ENCODE results near the gene DBN1.

The DBN1 gene

GRCh38 chr5:177499842-177500241 is 26.4 kb upstream of the DBN1 start:
- TF ChIP-seq CTCF (IDR thresholded peaks at IDR 0.05; ENCODE audit: low read depth, low read length, missing control alignments), result no peak

GRCh38 chr5:177498013-177498787 is 24.8 kb upstream of the DBN1 start:
- peak overlapping the region; percentile 74 for H3K4me3 ChIP-seq (ENCODE audit: low read depth, low read length)
- no peak for DNase-seq (ENCODE audit: low read depth)
- TF ChIP-seq CTCF (IDR thresholded peaks at IDR 0.05; ENCODE audit: low read depth, low read length, missing control alignments), result no peak

More at GRCh38 chr5:177499842-177500241, 26.4 kb upstream of the DBN1 start:
- H3K4me3 ChIP-seq (ENCODE audit: low read depth, low read length), result no peak overlapping the region
- DNase-seq (ENCODE audit: low read depth), result no peak

GRCh38 chr5:177497292-177498012 is 24.0 kb upstream of the DBN1 start, which contains the start of gene PDLIM7:
PDLIM7 (minus strand) TSS chr5:177497604; CDS start chr5:177496512, 1,092 bp downstream.
- peak within 1 kb of the TSS; percentile 74 for H3K4me3 ChIP-seq (ENCODE audit: low read depth, low read length)
- no peak for TF ChIP-seq CTCF (IDR thresholded peaks at IDR 0.05; ENCODE audit: low read depth, low read length, missing control alignments)
- peak; percentile 79 for DNase-seq (ENCODE audit: low read depth)

- peak overlapping the region; percentile 74 for H3K4me3 ChIP-seq (ENCODE audit: low read depth, low read length)
- DNase-seq (ENCODE audit: low read depth), result no peak
- no peak for TF ChIP-seq CTCF (IDR thresholded peaks at IDR 0.05; ENCODE audit: low read depth, low read length, missing control alignments)
These were observed 23.4 kb upstream of the DBN1 start for GRCh38 chr5:177496727-177497291.

- no peak for DNase-seq (ENCODE audit: low read depth)
- peak; percentile 43 for TF ChIP-seq CTCF (IDR thresholded peaks at IDR 0.05; ENCODE audit: low read depth, low read length, missing control alignments)
These were observed 22.8 kb upstream of the DBN1 start for GRCh38 chr5:177496070-177496726.

GRCh38 chr5:177495243-177496060 is 22.0 kb upstream of the DBN1 start:
- TF ChIP-seq CTCF (IDR thresholded peaks at IDR 0.05; ENCODE audit: low read depth, low read length, missing control alignments), result no peak
- no peak for DNase-seq (ENCODE audit: low read depth)
- H3K4me3 ChIP-seq (ENCODE audit: low read depth, low read length), result no peak overlapping the region

More at GRCh38 chr5:177496070-177496726, 22.8 kb upstream of the DBN1 start:
- peak overlapping the region; percentile 74 for H3K4me3 ChIP-seq (ENCODE audit: low read depth, low read length)
